OCI-LY1 (cell line): Measurements from ENCODE around the gene KLHDC10.

Source experiments
- H2AFZ ChIP-seq: fragments of 200-600 bp; sonication (generic), shearing (Covaris generic); 2 replicates; pipeline ENCODE4 v1.6.0; 2014; ENCODE audit warnings: antibody characterized with exemption, mild to moderate bottlenecking, low read length
- H3F3A ChIP-seq: fragments of 200-600 bp; sonication (generic), shearing (Covaris generic); 2 replicates; pipeline ENCODE4 v1.6.0; 2014; ENCODE audit warnings: mild to moderate bottlenecking, antibody characterized with exemption, low read length, moderate library complexity; ENCODE audit not compliant: insufficient read depth
- H3K27ac ChIP-seq: fragments of 200-600 bp; sonication (generic); 2 replicates; pipeline ENCODE4 v1.5.1; 2014; ENCODE audit warnings: low read length, mixed run types, mild to moderate bottlenecking, low read depth; ENCODE audit not compliant: poor library complexity, severe bottlenecking
- H3K27me3 ChIP-seq: fragments of 200-600 bp; sonication (generic); 2 replicates; pipeline ENCODE4 v1.6.0; 2014; ENCODE audit warnings: antibody characterized with exemption, mild to moderate bottlenecking, low read length, moderate library complexity; ENCODE audit not compliant: insufficient read depth
- H3K36me3 ChIP-seq: fragments of 200-600 bp; sonication (generic); 2 replicates; pipeline ENCODE4 v1.6.1; 2014; ENCODE audit warnings: mild to moderate bottlenecking, antibody characterized with exemption, low read length, moderate library complexity, mixed read lengths; ENCODE audit not compliant: insufficient read depth
- H3K4me1 ChIP-seq: fragments of 200-600 bp; sonication (generic); 2 replicates; pipeline ENCODE4 v1.5.1; 2014; ENCODE audit warnings: mild to moderate bottlenecking, low read length, moderate library complexity; ENCODE audit not compliant: insufficient read depth, severe bottlenecking
- H3K4me2 ChIP-seq: fragments of 200-600 bp; sonication (generic), shearing (Covaris generic); 2 replicates; pipeline ENCODE4 v1.6.1; 2014; ENCODE audit warnings: low read length
- H3K4me3 ChIP-seq: fragments of 200-600 bp; sonication (generic); 2 replicates; pipeline ENCODE4 v1.5.1; 2014; ENCODE audit warnings: low read length, low read depth, mild to moderate bottlenecking, mixed read lengths; ENCODE audit not compliant: poor library complexity, severe bottlenecking
- H3K79me2 ChIP-seq: fragments of 200-600 bp; shearing (Covaris generic); 2 replicates; pipeline ENCODE4 v1.6.1; 2016; ENCODE audit warnings: mixed run types, low read length, mixed read lengths; ENCODE audit not compliant: insufficient read depth
- H3K9ac ChIP-seq: fragments of 200-600 bp; sonication (generic), shearing (Covaris generic); 2 replicates; pipeline ENCODE4 v1.6.1; 2014; ENCODE audit warnings: mild to moderate bottlenecking, low read length, mixed read lengths
- H3K9me2 ChIP-seq: fragments of 200-600 bp; sonication (generic), shearing (Covaris generic); 2 replicates; pipeline ENCODE4 v1.6.1; 2014; ENCODE audit warnings: low read depth, mild to moderate bottlenecking, low read length, mixed read lengths
- H3K9me3 ChIP-seq: fragments of 200-600 bp; shearing (Covaris generic); 2 replicates; pipeline ENCODE4 v1.6.1; 2014; ENCODE audit warnings: low read length, mixed read lengths
- H4K20me1 ChIP-seq: fragments of 200-600 bp; sonication (generic), shearing (Covaris generic); 2 replicates; pipeline ENCODE4 v1.6.0; 2016; ENCODE audit warnings: mild to moderate bottlenecking, low read length; ENCODE audit not compliant: insufficient read depth
- EZH2 ChIP-seq: fragments of 200-600 bp; sonication (generic), shearing (Covaris generic); IDR thresholded peaks from 2 replicates; pipeline ENCODE4 v1.8.0; 2017; ENCODE audit warnings: borderline replicate concordance, mixed run types, mild to moderate bottlenecking, antibody characterized with exemption, low read length, moderate library complexity, mixed read lengths
- TF ChIP-seq, protein P1 (sequence below): fragments of 200-600 bp; sonication (generic), shearing (Covaris generic); IDR thresholded peaks from 2 replicates; pipeline ENCODE4 v1.5.1; 2017; ENCODE audit warnings: mild to moderate bottlenecking, antibody characterized with exemption, low read length, moderate library complexity, mixed read lengths

Gene KLHDC10

DNA sequence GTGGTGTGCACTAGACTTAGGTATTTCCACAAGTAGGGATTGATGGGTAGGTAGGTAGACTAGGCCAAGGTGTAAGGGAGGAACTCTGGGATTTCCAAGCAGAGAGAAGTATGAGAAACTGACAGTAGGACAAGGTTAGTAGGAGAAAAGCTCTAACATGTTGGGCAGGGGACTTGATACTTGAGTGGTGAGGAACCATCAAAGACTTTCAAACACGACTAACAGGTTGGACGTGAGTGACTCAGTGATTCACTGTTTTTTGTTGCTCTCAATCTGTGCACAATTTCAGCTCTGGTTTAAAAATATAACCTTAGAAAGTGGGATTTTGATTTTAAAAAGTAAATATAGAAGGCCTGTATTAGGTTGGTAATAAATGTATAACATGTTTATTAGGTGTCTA is 44.4 kb downstream of the KLHDC10 start:
- Histone ChIP-seq H3K9me3 (peaks cover 2% of the 10 kb centered on the region; the same call in 1 of the 2 replicates), H3K36me3 (peaks cover under 1% of the 10 kb centered on the region; the same call in 1 of the 2 replicates), H3K4me1 (peaks cover 24% of the 10 kb centered on the region), H3K79me2 (no peaks in the 10 kb centered on the region), H4K20me1 (no peaks in the 10 kb centered on the region), H2AFZ (no peak overlapping the region), H3K27me3 (no peaks in the 10 kb centered on the region), H3K4me2 (no peak overlapping the region), H3F3A (no peaks in the 10 kb centered on the region), H3K9ac (no peak overlapping the region), H3K9me2 (no peaks in the 10 kb centered on the region), H3K27ac (no peak overlapping the region), H3K4me3 (no peak overlapping the region)
- TF ChIP-seq, protein P1, sequence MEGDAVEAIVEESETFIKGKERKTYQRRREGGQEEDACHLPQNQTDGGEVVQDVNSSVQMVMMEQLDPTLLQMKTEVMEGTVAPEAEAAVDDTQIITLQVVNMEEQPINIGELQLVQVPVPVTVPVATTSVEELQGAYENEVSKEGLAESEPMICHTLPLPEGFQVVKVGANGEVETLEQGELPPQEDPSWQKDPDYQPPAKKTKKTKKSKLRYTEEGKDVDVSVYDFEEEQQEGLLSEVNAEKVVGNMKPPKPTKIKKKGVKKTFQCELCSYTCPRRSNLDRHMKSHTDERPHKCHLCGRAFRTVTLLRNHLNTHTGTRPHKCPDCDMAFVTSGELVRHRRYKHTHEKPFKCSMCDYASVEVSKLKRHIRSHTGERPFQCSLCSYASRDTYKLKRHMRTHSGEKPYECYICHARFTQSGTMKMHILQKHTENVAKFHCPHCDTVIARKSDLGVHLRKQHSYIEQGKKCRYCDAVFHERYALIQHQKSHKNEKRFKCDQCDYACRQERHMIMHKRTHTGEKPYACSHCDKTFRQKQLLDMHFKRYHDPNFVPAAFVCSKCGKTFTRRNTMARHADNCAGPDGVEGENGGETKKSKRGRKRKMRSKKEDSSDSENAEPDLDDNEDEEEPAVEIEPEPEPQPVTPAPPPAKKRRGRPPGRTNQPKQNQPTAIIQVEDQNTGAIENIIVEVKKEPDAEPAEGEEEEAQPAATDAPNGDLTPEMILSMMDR = no peak
- TF ChIP-seq EZH2 = no peak

DNA sequence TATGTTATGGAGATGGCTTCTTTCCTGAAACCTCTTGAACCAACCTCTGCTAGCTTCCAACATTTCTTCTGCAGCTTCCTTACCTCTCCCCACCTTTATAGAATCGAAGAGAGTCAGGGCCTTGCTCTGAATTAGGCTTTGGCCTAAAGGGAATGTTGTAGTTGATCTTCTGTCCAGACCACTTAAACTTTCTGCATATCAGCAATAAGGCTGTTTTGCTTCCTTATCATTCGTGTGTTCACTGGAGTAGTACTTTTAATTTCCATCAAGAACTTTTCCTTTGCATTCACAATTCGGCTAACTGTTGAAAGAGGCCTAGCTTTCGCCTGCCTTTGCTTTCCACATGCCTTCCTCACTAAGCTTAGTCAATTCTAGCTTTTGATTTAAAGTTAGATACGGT is 48.0 kb downstream of the KLHDC10 start:
- Histone ChIP-seq H3K4me3 (no peak overlapping the region), H3K9ac (no peak overlapping the region), H4K20me1 (no peaks in the 10 kb centered on the region), H3K27ac (no peak overlapping the region), H2AFZ (no peak overlapping the region), H3K79me2 (no peaks in the 10 kb centered on the region), H3K27me3 (no peaks in the 10 kb centered on the region), H3K9me3 (no peaks in the 10 kb centered on the region), H3K9me2 (no peaks in the 10 kb centered on the region), H3F3A (no peaks in the 10 kb centered on the region), H3K36me3 (peaks cover 33% of the 10 kb centered on the region), H3K4me1 (peaks cover 11% of the 10 kb centered on the region), H3K4me2 (no peak overlapping the region)
- TF ChIP-seq, protein P1 = no peak
- TF ChIP-seq EZH2 = no peak

DNA sequence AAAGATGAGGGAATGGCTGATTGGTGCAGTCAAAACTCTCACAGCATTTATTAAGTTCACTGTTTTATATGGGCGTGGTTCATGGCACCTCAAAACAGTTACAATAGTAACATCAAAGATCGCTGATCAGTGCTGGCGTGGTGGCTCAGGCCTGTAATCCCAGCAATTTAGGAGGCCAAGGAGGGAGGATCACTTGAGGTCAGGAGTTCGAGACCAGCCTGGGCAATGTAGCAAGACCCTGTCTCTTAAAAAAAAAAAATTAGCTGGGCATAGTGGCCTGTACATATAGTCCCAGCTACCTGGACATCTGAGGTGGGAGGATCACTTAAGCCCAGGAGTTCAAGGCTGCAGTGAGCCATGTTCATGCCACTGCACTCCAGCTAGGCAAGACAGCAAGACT is 48.5 kb downstream of the KLHDC10 start:
- no peaks in the 10 kb centered on the region for H3K27me3 ChIP-seq
- H3K4me1 ChIP-seq = peaks cover 6% of the 10 kb centered on the region
- H4K20me1 ChIP-seq = no peaks in the 10 kb centered on the region
- no peak overlapping the region for H3K4me3 ChIP-seq
- no peak overlapping the region for H2AFZ ChIP-seq
- H3K27ac ChIP-seq = no peak overlapping the region
- no peak for TF ChIP-seq EZH2
- TF ChIP-seq, protein P1 = no peak
- H3F3A ChIP-seq = no peaks in the 10 kb centered on the region
- H3K9me3 ChIP-seq = no peaks in the 10 kb centered on the region
- H3K4me2 ChIP-seq = no peak overlapping the region
- H3K36me3 ChIP-seq = peaks cover 38% of the 10 kb centered on the region
- no peaks in the 10 kb centered on the region for H3K79me2 ChIP-seq
- H3K9ac ChIP-seq = no peak overlapping the region
- no peaks in the 10 kb centered on the region for H3K9me2 ChIP-seq
